K562 (cell line): ENCODE data around the gene GAB1. TPM values are rescaled to one million over a fixed set of nuclear protein-coding genes. Genes with fewer than 3 reads are reported as not detected.
A peak's percentile ranks its signal among the peaks of the same experiment; 100 is the strongest.

Experiments used
- CAMTA2 ChIP-seq: fragments of 250-450 bp; sonication (Bioruptor Pico); conservative IDR thresholded peaks from 2 replicates; pipeline ENCODE4 v1.5.1; 2022
- CCNT2 ChIP-seq: IDR thresholded peaks from 2 replicates; pipeline ENCODE4 v1.6.1; 2011; ENCODE audit warnings: borderline replicate concordance, low read depth, mild to moderate bottlenecking, moderate library complexity, mixed read lengths, low read length; ENCODE audit not compliant: insufficient read length; ENCODE audit errors: extremely low read depth
- CHD7 ChIP-seq: fragments of 200-600 bp; sonication (generic); IDR thresholded peaks from one replicate; pipeline ENCODE4 v1.6.1; 2012; ENCODE audit warnings: mild to moderate bottlenecking, low read depth, low read length, inconsistent platforms
- ERF ChIP-seq: fragments of 450-650 bp; formaldehyde crosslinking; IDR thresholded peaks from 2 replicates; pipeline ENCODE4 v1.4.0; 2020; ENCODE audit warnings: mild to moderate bottlenecking, mixed read lengths
- ETV1 ChIP-seq: fragments of 450-650 bp; conservative IDR thresholded peaks from 2 replicates; pipeline ENCODE4 v1.6.1; 2016; ENCODE audit warnings: missing genetic modification characterization, control low read depth, low read depth, missing compliant biosample characterization
- GTF2A2 ChIP-seq: IDR thresholded peaks from 2 replicates; pipeline ENCODE4 v1.6.1; 2016; ENCODE audit warnings: mild to moderate bottlenecking, missing genetic modification characterization, missing compliant biosample characterization
- OTX1 ChIP-seq: fragments of 450-650 bp; formaldehyde crosslinking; IDR thresholded peaks from 2 replicates; pipeline ENCODE4 v1.4.0; 2022; ENCODE audit warnings: mild to moderate bottlenecking
- ZNF12 ChIP-seq: sonication (generic); formaldehyde crosslinking; IDR thresholded peaks from 2 replicates; pipeline ENCODE4 v1.4.0; 2020; ENCODE audit warnings: mild to moderate bottlenecking, missing genetic modification reagents
- ZNF134 ChIP-seq: fragments of 250-450 bp; sonication (Bioruptor Pico); conservative IDR thresholded peaks from 2 replicates; pipeline ENCODE4 v1.4.0; 2020
- ZNF398 ChIP-seq: fragments of 250-450 bp; sonication (Bioruptor Pico); IDR thresholded peaks from 2 replicates; pipeline ENCODE4 v1.8.0; 2021; ENCODE audit warnings: moderate library complexity, mild to moderate bottlenecking, inconsistent platforms
- polyA plus RNA-seq, 8 experiments: library from polyadenylated mRNA; depleted of rRNA in 4 of 8; stranded (reverse) in 5 of 8; unstranded in 3 of 8; fragments of >200 nt; fragmentation: Nextera tagmentation in 2 of 8; fragmentation: Illumina TruSeq in 1 of 8; extraction: Ambion mirVana in 2 of 8; extraction: Trizol in 1 of 8; gene quantifications; 2 replicates each; pipeline versions ENCODE4 v1.2.1 to v1.2.3, GENCODE V29; 2011 to 2014; ENCODE audit warnings: inconsistent platforms in 1 of 8, missing spikeins in 1 of 8
- total RNA-seq, 7 experiments: library from RNA; depleted of rRNA in 6 of 7; stranded (reverse); fragments of >200 nt in 6 of 7; fragmentation: Illumina TruSeq in 2 of 7; extraction: Trizol in 2 of 7; gene quantifications; 2 replicates each; pipeline versions ENCODE4 v1.2.1 to v1.2.3, GENCODE V29; 2011 to 2021; ENCODE audit warnings: low replicate concordance in 1 of 7

The GAB1 gene
- total and polyA plus RNA-seq, 9 of the 15 experiments (the other 6 are each of a cell fraction or from before 2014, with no cell fraction given) = 1.3 to 14.6 (median 7.5) TPM

DNA sequence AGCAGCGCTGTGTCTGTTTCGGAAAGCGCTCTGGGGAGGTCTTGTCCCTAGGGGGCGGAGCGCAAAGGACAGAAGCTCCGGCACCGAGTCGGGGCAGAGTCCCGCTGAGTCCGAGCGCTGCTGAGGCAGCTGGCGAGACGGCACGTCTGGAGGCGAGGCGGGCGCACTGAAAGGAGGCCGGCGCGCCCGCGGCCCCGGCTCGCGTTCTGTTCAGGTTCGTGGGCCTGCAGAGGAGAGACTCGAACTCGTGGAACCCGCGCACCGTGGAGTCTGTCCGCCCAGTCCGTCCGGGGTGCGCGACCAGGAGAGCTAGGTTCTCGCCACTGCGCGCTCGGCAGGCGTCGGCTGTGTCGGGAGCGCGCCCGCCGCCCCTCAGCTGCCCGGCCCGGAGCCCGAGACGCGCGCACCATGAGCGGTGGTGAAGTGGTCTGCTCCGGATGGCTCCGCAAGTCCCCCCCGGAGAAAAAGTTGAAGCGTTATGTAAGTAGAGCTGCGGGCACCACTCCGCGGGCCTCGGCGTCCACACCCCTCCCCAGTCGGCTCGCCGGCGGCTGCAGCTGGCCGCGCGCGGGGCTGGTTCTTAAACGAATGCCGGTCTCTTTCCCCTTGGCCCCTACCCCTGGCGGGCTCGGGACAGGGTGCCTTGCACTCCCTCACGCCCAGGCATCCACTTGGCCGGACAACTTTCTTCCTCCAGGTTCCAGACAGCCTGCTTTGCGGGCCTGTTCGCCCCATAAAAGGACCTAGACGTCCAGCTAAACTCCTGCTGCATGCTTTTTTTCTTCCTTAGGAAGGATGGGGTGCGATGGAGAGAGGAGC is at the start of gene GAB1 (continued):
- TF ChIP-seq CHD7 (no peak), OTX1 (no peak), ZNF12 (CRISPR knock-in tag) (no peak), GTF2A2 (tag) (no peak), ERF (CRISPR knock-in tag) (no peak), CCNT2 (peak; percentile 66), CAMTA2 (CRISPR knock-in tag) (no peak), ZNF134 (no peak), ZNF398 (no peak), ETV1 (tag) (no peak)
